ENCODE data around the gene ZNF337. TPM values are rescaled to one million over a fixed set of nuclear protein-coding genes. Genes with fewer than 3 reads are reported as not detected.

Gene ZNF337
- total RNA-seq: 14.1 TPM
- long read RNA-seq, transcript ZNF337-201 (5 exons, 3,205 nt): major isoform, 12 of 15 reads
- long read RNA-seq, partial matches to known transcripts: 0 of 15 reads
- long read RNA-seq, other reads (novel, unspliced or antisense): 1 of 15 reads

GRCh38 chr20:25696371-25697131, at the start of gene ZNF337:
ZNF337 (minus strand) TSS chr20:25696853; CDS start chr20:25686417, 10,436 bp downstream.
- peak; percentile 100 for ATAC-seq
- peak; percentile 25 for TF ChIP-seq CTCF (IDR thresholded peaks at IDR 0.05)
- intact Hi-C loops (cut with DNase I): no loop called here

GRCh38 chr20:25745738-25746137, 49.1 kb upstream of the ZNF337 start:
- Histone ChIP-seq H3K9me3 (no peaks in the 10 kb centered on the region), H3K27me3 (ENCODE audit: low read depth) (no peaks in the 10 kb centered on the region), H3K4me1 (peaks cover 5% of the 10 kb centered on the region), H3K27ac (no peak overlapping the region), H3K36me3 (no peaks in the 10 kb centered on the region), H3K4me3 (no peak overlapping the region)
- no peak for ATAC-seq
- no peak for TF ChIP-seq CTCF (IDR thresholded peaks at IDR 0.05)
- intact Hi-C loops (cut with DNase I): no loop called here
- DNase-seq: no peak

More at GRCh38 chr20:25696371-25697131, at the start of gene ZNF337:
- Histone ChIP-seq H3K4me3 (peak within 1 kb of the TSS; percentile 94), H3K36me3 (peaks cover 8% of the 10 kb centered on the region), H3K4me1 (peaks cover 15% of the 10 kb centered on the region), H3K27ac (peak within 1 kb of the TSS; percentile 94), H3K9me3 (peaks cover 20% of the 10 kb centered on the region), H3K27me3 (ENCODE audit: low read depth) (no peaks in the 10 kb centered on the region)
- DNase-seq: peak; percentile 97

- H3K27me3 ChIP-seq (ENCODE audit: low read depth): no peaks in the 10 kb centered on the region
- no peak for DNase-seq
- H3K4me3 ChIP-seq: no peak overlapping the region
- no peaks in the 10 kb centered on the region for H3K36me3 ChIP-seq
- H3K27ac ChIP-seq: no peak overlapping the region
- intact Hi-C loops (cut with DNase I): no loop called here
- no peak for TF ChIP-seq CTCF (IDR thresholded peaks at IDR 0.05)
- no peaks in the 10 kb centered on the region for H3K9me3 ChIP-seq
- no peak for ATAC-seq
- no peaks in the 10 kb centered on the region for H3K4me1 ChIP-seq
Observed at GRCh38 chr20:25745100-25745499, 48.4 kb upstream of the ZNF337 start.

- no peaks in the 10 kb centered on the region for H3K4me1 ChIP-seq
- H3K4me3 ChIP-seq: no peak overlapping the region
- ATAC-seq (no peak), DNase-seq (no peak)
- intact Hi-C loops (cut with DNase I): no loop called here
- no peaks in the 10 kb centered on the region for H3K36me3 ChIP-seq
- no peaks in the 10 kb centered on the region for H3K27me3 ChIP-seq (ENCODE audit: low read depth)
- H3K27ac ChIP-seq: no peak overlapping the region
- H3K9me3 ChIP-seq: no peaks in the 10 kb centered on the region
- no peak for TF ChIP-seq CTCF (IDR thresholded peaks at IDR 0.05)
Observed at GRCh38 chr20:25744261-25744660, 47.6 kb upstream of the ZNF337 start.

- no peak for TF ChIP-seq CTCF (IDR thresholded peaks at IDR 0.05)
Observed at GRCh38 chr20:25741088-25741487, 44.4 kb upstream of the ZNF337 start.

More at GRCh38 chr20:25741088-25741487, 44.4 kb upstream of the ZNF337 start:
- Histone ChIP-seq H3K9me3 (no peaks in the 10 kb centered on the region), H3K36me3 (no peaks in the 10 kb centered on the region), H3K27me3 (ENCODE audit: low read depth) (no peaks in the 10 kb centered on the region), H3K4me1 (no peaks in the 10 kb centered on the region), H3K27ac (no peak overlapping the region), H3K4me3 (no peak overlapping the region)
- intact Hi-C loops (cut with DNase I): no loop called here
- DNase-seq: no peak
- ATAC-seq: no peak

Measured in lower lobe of right lung (tissue), 2 donors.